Measurements from ENCODE around the gene STX18.

- no peak for TF ChIP-seq REST (IDR thresholded peaks at IDR 0.05; ENCODE audit: low read depth)
- TF ChIP-seq CTCF (IDR thresholded peaks at IDR 0.05 in 2 of 3, conservative IDR thresholded peaks at IDR 0.05 in 1 of 3; ENCODE audit: borderline replicate concordance in 1 of 3, insufficient read depth in 1 of 3, low read depth in 2 of 3, low read length in 2 of 3): no peak
These were observed 80.7 kb downstream of the STX18 start for GRCh38 chr4:4461178-4461577.
